ENCODE data around the gene DNAI7. TPM values are rescaled to one million over a fixed set of nuclear protein-coding genes. Genes with fewer than 3 reads are reported as not detected.
A peak's percentile ranks its signal among the peaks of the same experiment; 100 is the strongest.

DNAI7 gene
- total and polyA plus RNA-seq, 2 donors (not counting 1 experiment from before 2014, with no cell fraction given): 0.62 TPM; not detected in 1

DNA sequence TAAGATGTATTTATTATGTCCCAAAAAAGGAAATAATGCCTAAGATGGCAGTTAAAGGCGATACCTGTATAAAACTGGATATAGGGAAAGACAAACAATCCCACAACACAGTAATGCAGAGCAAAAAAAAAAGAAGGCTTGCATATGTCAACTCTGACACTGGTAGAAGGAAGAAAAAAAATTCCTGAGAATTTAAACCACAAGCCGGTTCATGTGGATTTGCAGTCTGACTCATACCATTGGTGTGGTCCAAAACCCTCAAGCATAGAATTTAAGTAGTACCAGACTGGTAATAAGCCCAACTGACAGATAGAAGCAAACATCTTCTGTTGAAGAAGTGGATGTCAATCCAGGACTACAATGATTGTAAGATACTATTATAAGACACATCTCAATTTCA lies 7.2 kb downstream of the DNAI7 start:
- no peak overlapping the region for H3K27ac Mint-ChIP-seq
- Histone ChIP-seq H3K36me3 (replicated peaks in 1 of 2; ENCODE audit: control extremely low read depth in 1 of 2, control insufficient read depth in 1 of 2, extremely low read depth in 1 of 2, insufficient read depth in 2 of 2, low read length in 1 of 2) (no peaks in the 10 kb centered on the region), H3K27me3 (replicated peaks in 1 of 4; ENCODE audit: control extremely low read depth in 1 of 4, control insufficient read depth in 3 of 4, insufficient read depth in 4 of 4, low read length in 3 of 4) (no peaks in the 10 kb centered on the region), H4K20me1 (ENCODE audit: control insufficient read depth, insufficient read depth, low read length, poor library complexity, severe bottlenecking) (no peaks in the 10 kb centered on the region), H2AFZ (ENCODE audit: insufficient read depth, low read depth, low read length, poor library complexity, severe bottlenecking) (no peak overlapping the region), H3K4me1 (ENCODE audit: control insufficient read depth in 2 of 2, insufficient read depth in 2 of 2, low read length in 2 of 2) (peaks cover 0 to 3% of the 10 kb centered on the region in 2 donors), H3K27ac (ENCODE audit: low read length in 2 of 2) (no peak overlapping the region), H3K9me3 (ENCODE audit: control extremely low read depth in 1 of 3, control insufficient read depth in 2 of 3, insufficient read depth in 1 of 3, low read length in 2 of 3) (peaks cover 0 to 1% (median 0%) of the 10 kb centered on the region in 3 donors), H3K4me3 (ENCODE audit: control extremely low read depth in 1 of 5, extremely low read depth in 1 of 5, insufficient read depth in 1 of 5, low read depth in 2 of 5, low read length in 4 of 5) (no peak overlapping the region), H3K9ac (ENCODE audit: low read length) (no peak overlapping the region), H3K79me2 (ENCODE audit: control insufficient read depth, insufficient read depth, low read length) (no peaks in the 10 kb centered on the region), H3K4me2 (replicated peaks; ENCODE audit: low read depth, low read length, poor library complexity, severe bottlenecking) (no peak overlapping the region)
- ChIA-PET CTCF (interaction anchor here (1.4 kb wide), 1 partner anchor 32 kb away, joined by 3 read pairs; no protein-coding TSS in a partner anchor), POLR2A (no interaction called here)
- intact Hi-C loops (cut with micrococcal nuclease): no loop called here
- TF ChIP-seq, protein P1, sequence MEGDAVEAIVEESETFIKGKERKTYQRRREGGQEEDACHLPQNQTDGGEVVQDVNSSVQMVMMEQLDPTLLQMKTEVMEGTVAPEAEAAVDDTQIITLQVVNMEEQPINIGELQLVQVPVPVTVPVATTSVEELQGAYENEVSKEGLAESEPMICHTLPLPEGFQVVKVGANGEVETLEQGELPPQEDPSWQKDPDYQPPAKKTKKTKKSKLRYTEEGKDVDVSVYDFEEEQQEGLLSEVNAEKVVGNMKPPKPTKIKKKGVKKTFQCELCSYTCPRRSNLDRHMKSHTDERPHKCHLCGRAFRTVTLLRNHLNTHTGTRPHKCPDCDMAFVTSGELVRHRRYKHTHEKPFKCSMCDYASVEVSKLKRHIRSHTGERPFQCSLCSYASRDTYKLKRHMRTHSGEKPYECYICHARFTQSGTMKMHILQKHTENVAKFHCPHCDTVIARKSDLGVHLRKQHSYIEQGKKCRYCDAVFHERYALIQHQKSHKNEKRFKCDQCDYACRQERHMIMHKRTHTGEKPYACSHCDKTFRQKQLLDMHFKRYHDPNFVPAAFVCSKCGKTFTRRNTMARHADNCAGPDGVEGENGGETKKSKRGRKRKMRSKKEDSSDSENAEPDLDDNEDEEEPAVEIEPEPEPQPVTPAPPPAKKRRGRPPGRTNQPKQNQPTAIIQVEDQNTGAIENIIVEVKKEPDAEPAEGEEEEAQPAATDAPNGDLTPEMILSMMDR (IDR thresholded peaks at IDR 0.05): no peak
- TF ChIP-seq EZH2 (IDR thresholded peaks at IDR 0.05; ENCODE audit: borderline replicate concordance, insufficient read depth, low read depth, low read length, poor library complexity, severe bottlenecking): no peak
- no CpG with 5 or more reads among the region's 2 CpGs for WGBS (ENCODE audit: insufficient coverage)
- DNase-seq: no peak
- H3K9me3 Mint-ChIP-seq (ENCODE audit: insufficient read depth): no peaks in the 10 kb centered on the region
- no peaks in the 10 kb centered on the region for H3K27me3 Mint-ChIP-seq
- ATAC-seq (ENCODE audit: low read depth): no peak
- H3K4me3 Mint-ChIP-seq: no peak overlapping the region
- H3K4me1 Mint-ChIP-seq: peaks cover 8% of the 10 kb centered on the region

DNA sequence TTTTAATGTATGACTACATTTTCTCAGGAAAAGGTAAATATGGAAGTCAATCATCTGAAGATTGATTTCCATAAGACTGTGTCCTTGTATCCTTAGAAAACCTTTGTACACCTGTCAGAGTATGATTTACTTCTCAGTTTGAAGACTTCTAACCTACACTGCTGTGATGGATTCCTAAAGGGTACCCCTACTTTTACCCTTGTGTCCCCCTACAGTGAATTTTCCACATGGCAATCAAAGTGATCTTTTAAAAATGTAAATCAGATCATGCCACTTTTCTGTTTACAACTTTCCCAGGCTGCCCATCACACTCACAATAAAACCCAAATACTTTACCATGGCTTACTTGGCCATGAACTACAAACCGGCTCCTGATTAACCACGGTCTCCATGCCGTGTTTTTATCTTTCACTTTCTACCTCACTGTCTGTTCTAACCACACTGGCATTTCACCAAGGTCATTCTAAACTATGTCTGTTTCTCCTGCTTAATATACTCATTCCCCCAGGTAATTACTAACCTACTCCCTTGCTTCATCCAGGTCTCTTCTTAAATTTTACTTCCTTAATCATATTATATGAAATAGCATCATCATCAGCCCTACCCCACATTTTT lies 8.1 kb downstream of the DNAI7 start:
- Histone ChIP-seq H3K4me2 (replicated peaks; ENCODE audit: low read depth, low read length, poor library complexity, severe bottlenecking) (peak overlapping the region; percentile 54), H3K36me3 (replicated peaks in 1 of 2; ENCODE audit: control extremely low read depth in 1 of 2, control insufficient read depth in 1 of 2, extremely low read depth in 1 of 2, insufficient read depth in 2 of 2, low read length in 1 of 2) (no peaks in the 10 kb centered on the region), H3K4me3 (ENCODE audit: control extremely low read depth in 1 of 5, extremely low read depth in 1 of 5, insufficient read depth in 1 of 5, low read depth in 2 of 5, low read length in 4 of 5) (peak overlapping the region in 2 of 5 experiments; percentile 45 to 51), H2AFZ (ENCODE audit: insufficient read depth, low read depth, low read length, poor library complexity, severe bottlenecking) (peak overlapping the region; percentile 40), H3K9me3 (ENCODE audit: control extremely low read depth in 1 of 3, control insufficient read depth in 2 of 3, insufficient read depth in 1 of 3, low read length in 2 of 3) (peaks cover 0 to 1% (median 0%) of the 10 kb centered on the region in 3 donors), H3K27me3 (replicated peaks in 1 of 4; ENCODE audit: control extremely low read depth in 1 of 4, control insufficient read depth in 3 of 4, insufficient read depth in 4 of 4, low read length in 3 of 4) (no peaks in the 10 kb centered on the region), H3K79me2 (ENCODE audit: control insufficient read depth, insufficient read depth, low read length) (no peaks in the 10 kb centered on the region), H3K27ac (ENCODE audit: low read length in 2 of 2) (no peak overlapping the region), H3K4me1 (ENCODE audit: control insufficient read depth in 2 of 2, insufficient read depth in 2 of 2, low read length in 2 of 2) (peaks cover 0 to 3% of the 10 kb centered on the region in 2 donors), H4K20me1 (ENCODE audit: control insufficient read depth, insufficient read depth, low read length, poor library complexity, severe bottlenecking) (no peaks in the 10 kb centered on the region), H3K9ac (ENCODE audit: low read length) (peak overlapping the region; percentile 42)
- ChIA-PET CTCF (interaction anchor here (0.6 to 1.4 kb wide), 2 partner anchors 8 to 31 kb away, joined by 3 read pairs; partner anchors contain the start of genes DNAI7 and ETFRF1), POLR2A (interaction anchor here (0.7 kb wide), 1 partner anchor 212 kb away, joined by 3 read pairs; no protein-coding TSS in a partner anchor)
- DNase-seq (peak; percentile 31), ATAC-seq (ENCODE audit: low read depth) (peak; percentile 61)
- Mint-ChIP-seq H3K4me3 (peak overlapping the region; percentile 77), H3K4me1 (peaks cover 8% of the 10 kb centered on the region), H3K9me3 (ENCODE audit: insufficient read depth) (no peaks in the 10 kb centered on the region), H3K27ac (peak overlapping the region; percentile 32), H3K27me3 (no peaks in the 10 kb centered on the region)
- intact Hi-C loops (cut with micrococcal nuclease): loop anchor here (1.0 kb wide), 1 partner anchor 32 kb away; no protein-coding TSS in a partner anchor
- WGBS (ENCODE audit: insufficient coverage): 50% methylated on average over 3 of the region's 3 CpGs
- TF ChIP-seq, protein P1 (IDR thresholded peaks at IDR 0.05): no peak
- no peak for TF ChIP-seq EZH2 (IDR thresholded peaks at IDR 0.05; ENCODE audit: borderline replicate concordance, insufficient read depth, low read depth, low read length, poor library complexity, severe bottlenecking)

All from B cell (primary cell).